ENCODE measurements around the gene ZNF423.

ZNF423 gene

GRCh38 chr16:49848530-49848929 lies 7.4 kb downstream of the ZNF423 start:
- DNase-seq (ENCODE audit: low spot score), result no peak

GRCh38 chr16:49846800-49847199 lies 9.1 kb downstream of the ZNF423 start:
- DNase-seq (ENCODE audit: low spot score), result no peak

GRCh38 chr16:49844359-49844758 lies 11.6 kb downstream of the ZNF423 start:
- no peak for DNase-seq (ENCODE audit: low spot score)

- DNase-seq (ENCODE audit: low spot score), result no peak
Measured at GRCh38 chr16:49843758-49844157, 12.2 kb downstream of the ZNF423 start.

GRCh38 chr16:49842972-49843371 lies 12.9 kb downstream of the ZNF423 start:
- DNase-seq (ENCODE audit: low spot score), result no peak

GRCh38 chr16:49839017-49839825 lies 16.7 kb downstream of the ZNF423 start:
- no peak for DNase-seq (ENCODE audit: low spot score)

GRCh38 chr16:49838441-49839016 lies 17.4 kb downstream of the ZNF423 start:
- DNase-seq (ENCODE audit: low spot score), result no peak

GRCh38 chr16:49837688-49838410 lies 18.1 kb downstream of the ZNF423 start:
- DNase-seq (ENCODE audit: low spot score), result no peak

- DNase-seq (ENCODE audit: low spot score), result no peak
Measured at GRCh38 chr16:49836668-49837067, 19.2 kb downstream of the ZNF423 start.

GRCh38 chr16:49836218-49836617 lies 19.7 kb downstream of the ZNF423 start:
- DNase-seq (ENCODE audit: low spot score), result no peak

- DNase-seq (ENCODE audit: low spot score), result no peak
Measured at GRCh38 chr16:49835161-49835777, 20.6 kb downstream of the ZNF423 start.

GRCh38 chr16:49834531-49835151 lies 21.3 kb downstream of the ZNF423 start:
- no peak for DNase-seq (ENCODE audit: low spot score)

- no peak for DNase-seq (ENCODE audit: low spot score)
Measured at GRCh38 chr16:49833796-49834530, 21.9 kb downstream of the ZNF423 start.

- DNase-seq (ENCODE audit: low spot score), result no peak
Measured at GRCh38 chr16:49833085-49833484, 22.8 kb downstream of the ZNF423 start.

GRCh38 chr16:49832177-49832576 lies 23.7 kb downstream of the ZNF423 start:
- no peak for DNase-seq (ENCODE audit: low spot score)

GRCh38 chr16:49830873-49831272 lies 25.0 kb downstream of the ZNF423 start:
- no peak for DNase-seq (ENCODE audit: low spot score)

GRCh38 chr16:49828533-49829267 lies 27.2 kb downstream of the ZNF423 start:
- DNase-seq (ENCODE audit: low spot score), result no peak

GRCh38 chr16:49827805-49828438 lies 28.0 kb downstream of the ZNF423 start:
- DNase-seq (ENCODE audit: low spot score), result no peak

- no peak for DNase-seq (ENCODE audit: low spot score)
Measured at GRCh38 chr16:49826515-49826914, 29.4 kb downstream of the ZNF423 start.

- no peak for DNase-seq (ENCODE audit: low spot score)
Measured at GRCh38 chr16:49825041-49825440, 30.9 kb downstream of the ZNF423 start.
